B cell (primary cell): Measurements from ENCODE around the gene FKBP1B. TPM values are rescaled to one million over a fixed set of nuclear protein-coding genes. Genes with fewer than 3 reads are reported as not detected.

Experiments used
- ATAC-seq: fragments of 200-7000 bp; cut with Tn5 transposase; one replicate; pipeline ENCODE4 v1.10.0; 2021; ENCODE audit warnings: low read depth, mild to moderate bottlenecking, moderate number of reproducible peaks, moderate library complexity
- CTCF ChIA-PET: fragments of 350-600 bp; sonication (Branson Sonifier 250); formaldehyde crosslinking; loops from one replicate; lab custom pipeline; 2021; ENCODE audit warnings: antibody characterized with exemption, inconsistent platforms; lab: Charles Lee
- POLR2A ChIA-PET: fragments of 350-600 bp; sonication (Branson Sonifier 250); formaldehyde crosslinking; loops from one replicate; lab custom pipeline; 2021; ENCODE audit warnings: antibody characterized with exemption; lab: Charles Lee
- DNase-seq: peaks from one replicate; pipeline ENCODE4 v3.0.0; 2013
- H2AFZ ChIP-seq: 2 replicates; pipeline ENCODE4 v1.6.1; 2012; ENCODE audit warnings: mild to moderate bottlenecking, low read depth, low read length; ENCODE audit not compliant: insufficient read depth, poor library complexity, severe bottlenecking
- H3K27ac ChIP-seq, 2 donors: 1 replicate in 1 of 2; 2 replicates in 1 of 2; pipeline ENCODE4 v1.5.1; 2012 to 2013; ENCODE audit warnings: low read length in 2 of 2, mild to moderate bottlenecking in 2 of 2, moderate library complexity in 1 of 2
- H3K27me3 ChIP-seq, 4 experiments: fragments of 200-600 bp in 1 of 4; sonication (generic) in 1 of 4; replicated peaks in 1 of 4; 1 replicate in 2 of 4; 2 replicates in 2 of 4; pipeline versions ENCODE4 v1.6.1 to v1.7.0; 2013 to 2016; ENCODE audit warnings: low read length in 3 of 4, mild to moderate bottlenecking in 2 of 4, mixed read lengths in 1 of 4, moderate library complexity in 1 of 4; ENCODE audit not compliant: insufficient read depth in 4 of 4, control insufficient read depth in 3 of 4; ENCODE audit errors: control extremely low read depth in 1 of 4
- H3K36me3 ChIP-seq, 2 experiments: replicated peaks in 1 of 2; 1 replicate in 1 of 2; 2 replicates in 1 of 2; pipeline versions ENCODE4 v1.6.1 to v1.7.1; 2013; ENCODE audit warnings: low read length in 1 of 2; ENCODE audit not compliant: insufficient read depth in 2 of 2, control insufficient read depth in 1 of 2; ENCODE audit errors: control extremely low read depth in 1 of 2, extremely low read depth in 1 of 2
- H3K4me1 ChIP-seq, 2 donors: fragments of 200-600 bp in 1 of 2; sonication (generic) in 1 of 2; 1 replicate in 1 of 2; 2 replicates in 1 of 2; pipeline versions ENCODE4 v1.5.1 to v1.6.1; 2013 to 2017; ENCODE audit warnings: low read length in 2 of 2; ENCODE audit not compliant: control insufficient read depth in 2 of 2, insufficient read depth in 2 of 2
- H3K4me2 ChIP-seq: replicated peaks from 2 replicates; pipeline ENCODE3; 2012; ENCODE audit warnings: mild to moderate bottlenecking, low read depth, low read length; ENCODE audit not compliant: poor library complexity, severe bottlenecking
- H3K4me3 ChIP-seq, 5 experiments: fragments of 200-600 bp in 1 of 5; sonication (generic) in 1 of 5; 1 replicate in 3 of 5; 2 replicates in 2 of 5; pipeline versions ENCODE4 v1.5.1 to v1.7.0; 2011 to 2016; ENCODE audit warnings: low read length in 4 of 5, mild to moderate bottlenecking in 4 of 5, low read depth in 2 of 5, control low read depth in 1 of 5, moderate library complexity in 1 of 5; ENCODE audit not compliant: insufficient read depth in 1 of 5; ENCODE audit errors: control extremely low read depth in 1 of 5, extremely low read depth in 1 of 5
- H3K79me2 ChIP-seq: fragments of 200-600 bp; sonication (generic); one replicate; pipeline ENCODE4 v1.6.0; 2016; ENCODE audit warnings: low read length; ENCODE audit not compliant: control insufficient read depth, insufficient read depth
- H3K9ac ChIP-seq: fragments of 200-600 bp; sonication (generic); 2 replicates; pipeline ENCODE4 v1.6.1; 2017; ENCODE audit warnings: mild to moderate bottlenecking, low read length, moderate library complexity
- H3K9me3 ChIP-seq, 3 donors: one replicate each; pipeline versions ENCODE4 v1.6.1 to v1.7.1; 2013; ENCODE audit warnings: low read length in 2 of 3; ENCODE audit not compliant: control insufficient read depth in 2 of 3, insufficient read depth in 1 of 3; ENCODE audit errors: control extremely low read depth in 1 of 3
- H4K20me1 ChIP-seq: 2 replicates; pipeline ENCODE4 v1.6.0; 2012; ENCODE audit warnings: mild to moderate bottlenecking, low read length; ENCODE audit not compliant: insufficient read depth, control insufficient read depth, poor library complexity, severe bottlenecking
- H3K27ac Mint-ChIP-seq: one replicate; pipeline ENCODE4 v1.8.0; 2021; ENCODE audit warnings: mixed read lengths
- H3K27me3 Mint-ChIP-seq: one replicate; pipeline ENCODE4 v1.8.0; 2021; ENCODE audit warnings: mixed read lengths
- H3K4me1 Mint-ChIP-seq: one replicate; pipeline ENCODE4 v1.8.0; 2021; ENCODE audit warnings: mixed read lengths
- H3K4me3 Mint-ChIP-seq: one replicate; pipeline ENCODE4 v1.8.0; 2021; ENCODE audit warnings: mixed read lengths
- H3K9me3 Mint-ChIP-seq: one replicate; pipeline ENCODE4 v1.8.0; 2022; ENCODE audit warnings: mixed read lengths; ENCODE audit not compliant: insufficient read depth
- CTCF ChIP-seq: fragments of 200-600 bp; IDR thresholded peaks from one replicate; pipeline ENCODE4 v1.8.0; 2022; ENCODE audit warnings: antibody characterized with exemption, mild to moderate bottlenecking
- EZH2 ChIP-seq: IDR thresholded peaks from 2 replicates; pipeline ENCODE4 v1.6.1; 2012; ENCODE audit warnings: borderline replicate concordance, low read depth, mild to moderate bottlenecking, moderate library complexity, low read length; ENCODE audit not compliant: insufficient read depth, poor library complexity, severe bottlenecking
- WGBS: methylation state at CpG from one replicate; pipeline ENCODE4 v1.1.5; 2013; ENCODE audit warnings: missing lambda C conversion rate; ENCODE audit not compliant: insufficient coverage; 5-methylcytosine and 5-hydroxymethylcytosine counted together
- intact Hi-C: fragments of 100-400 bp; cut with micrococcal nuclease; formaldehyde crosslinking; loops from one replicate; pipeline ENCODE4 v1.10.0; 2022
- polyA plus RNA-seq: library from polyadenylated mRNA; depleted of rRNA; stranded (reverse); fragments of >200 nt; gene quantifications from 2 replicates; pipeline ENCODE4 v1.2.3, GENCODE V29; 2012
- total RNA-seq, 2 donors: library from RNA; stranded (reverse); fragments of 120-200 nt in 1 of 2; gene quantifications; 1 replicate in 1 of 2; 2 replicates in 1 of 2; pipeline versions ENCODE4 v1.2.3 to v1.2.4, GENCODE V29; 2013 to 2022

FKBP1B gene
- total and polyA plus RNA-seq, 2 donors (not counting 1 experiment from before 2014, with no cell fraction given) = 0.85 to 3.8 TPM

- H3K36me3 ChIP-seq = peaks cover 15 to 41% of the 10 kb centered on the region in 2 experiments
- H3K9me3 Mint-ChIP-seq = no peaks in the 10 kb centered on the region
- POLR2A ChIA-PET = no interaction called here
Observed at GRCh38 chr2:24026233-24026632, 23.3 kb upstream of the FKBP1B start.

More at GRCh38 chr2:24026233-24026632, 23.3 kb upstream of the FKBP1B start:
- Mint-ChIP-seq H3K27me3 (no peaks in the 10 kb centered on the region), H3K4me3 (no peak overlapping the region), H3K4me1 (no peaks in the 10 kb centered on the region), H3K27ac (no peak overlapping the region)
- TF ChIP-seq EZH2 = no peak
- TF ChIP-seq CTCF = no peak
- intact Hi-C loops = no loop called here
- H3K4me1 ChIP-seq = no peaks in the 10 kb centered on the region
- DNase-seq (no peak), ATAC-seq (no peak)
- H3K4me3 ChIP-seq = no peak overlapping the region
- WGBS = 86% methylated on average over 1 of the region's 2 CpGs
- no peak overlapping the region for H3K9ac ChIP-seq
- no peak overlapping the region for H3K4me2 ChIP-seq
- CTCF ChIA-PET = interaction anchor here (1.4 to 1.5 kb wide), 2 partner anchors 58 to 202 kb away, joined by 4 to 5 read pairs; partner anchors contain the start of gene TP53I3
- H3K27me3 ChIP-seq = no peaks in the 10 kb centered on the region
- no peak overlapping the region for H2AFZ ChIP-seq
- H3K9me3 ChIP-seq = no peaks in the 10 kb centered on the region
- H4K20me1 ChIP-seq = no peaks in the 10 kb centered on the region
- H3K79me2 ChIP-seq = no peaks in the 10 kb centered on the region
- H3K27ac ChIP-seq = no peak overlapping the region
